CD4-positive, alpha-beta T cell treated with Interleukin-21 for 1 hour (primary cell): ENCODE measurements around the gene MYO1A.
A peak's percentile ranks its signal among the peaks of the same experiment; 100 is the strongest.
"Not testable (repeated sequence)": the region's sequence is repeated elsewhere in the genome, so short reads cannot be mapped to it uniquely, and the experiment has no call there.

Experiments
- DNase-seq: peaks from one replicate; pipeline ENCODE4 v3.0.0-alpha.2; 2020

The MYO1A gene

DNA sequence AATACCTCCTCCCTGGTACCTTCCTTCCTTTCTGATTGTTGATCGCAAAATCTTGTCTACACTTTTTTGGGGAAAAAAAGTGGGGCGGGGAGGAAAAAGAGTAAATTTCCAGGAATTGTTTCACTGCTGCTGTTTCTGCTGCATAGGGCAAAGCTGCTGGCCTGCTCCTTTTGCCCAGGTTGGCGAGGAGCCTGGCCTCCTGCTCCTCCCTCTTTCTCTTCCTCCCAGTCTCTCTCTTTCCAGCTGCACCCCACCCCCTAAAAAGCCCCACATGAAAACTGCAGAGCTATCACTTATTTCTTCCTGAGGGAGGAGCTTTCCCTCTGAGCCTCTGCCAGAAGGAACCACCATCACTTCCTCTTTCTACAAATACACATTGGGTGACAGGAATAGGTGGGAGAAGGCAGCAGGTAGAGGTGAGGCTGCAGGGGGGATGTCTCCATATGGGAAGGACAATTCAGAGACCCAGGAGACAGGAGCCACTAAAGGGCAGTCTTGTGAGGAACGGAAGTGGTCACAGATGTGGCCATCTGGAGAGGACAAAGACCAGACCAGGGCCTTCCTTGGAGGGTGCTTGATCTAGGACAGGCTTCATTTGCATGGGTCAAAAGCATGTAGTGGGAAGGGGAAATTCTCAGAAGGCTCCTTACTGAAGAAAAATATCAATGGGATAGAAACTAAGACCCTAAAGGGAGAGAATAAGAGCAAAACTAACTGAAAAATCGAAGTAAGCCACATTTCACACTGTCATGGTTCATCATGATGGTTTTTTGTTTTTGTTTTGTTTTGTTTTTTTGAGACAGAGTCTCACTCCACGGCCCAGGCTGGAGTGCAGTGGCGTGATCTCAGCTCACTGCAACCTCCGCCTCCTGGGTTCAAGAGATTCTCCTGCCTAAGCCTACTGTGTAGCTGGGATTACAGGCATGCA lies 58.3 kb downstream of the MYO1A start:
- DNase-seq, result no peak

DNA sequence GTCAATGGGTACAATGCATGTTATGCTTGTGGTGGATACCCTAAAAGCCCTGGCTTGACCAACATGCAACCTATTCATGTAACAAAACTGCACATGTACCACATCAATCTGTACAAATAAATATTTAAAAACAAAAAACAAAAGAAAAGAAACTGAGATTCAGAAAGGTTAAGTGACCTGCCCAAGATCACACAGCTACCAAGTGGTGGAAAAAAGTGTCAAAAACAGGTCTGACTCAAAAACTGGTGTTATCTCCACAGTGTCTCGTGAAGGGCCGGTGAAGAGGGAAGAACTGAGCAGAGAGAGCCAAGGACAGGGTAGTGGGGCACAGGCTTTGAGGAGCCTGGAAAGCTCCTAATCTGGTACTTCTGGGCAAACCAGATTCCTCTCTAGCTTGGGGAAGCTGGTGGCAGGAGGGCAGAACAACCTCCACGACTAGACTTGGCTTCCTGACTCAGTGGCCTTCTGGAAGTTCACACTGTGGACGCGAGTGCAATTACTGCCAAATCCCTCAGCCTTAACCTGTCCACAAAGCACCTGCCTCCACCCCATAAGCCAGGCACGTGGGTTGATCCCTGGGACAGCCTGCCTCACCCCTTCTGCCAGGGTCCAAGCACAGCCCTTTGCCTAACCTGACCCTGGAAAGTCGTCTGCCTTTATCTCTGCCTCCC lies 59.1 kb downstream of the MYO1A start:
- DNase-seq, result no peak

DNA sequence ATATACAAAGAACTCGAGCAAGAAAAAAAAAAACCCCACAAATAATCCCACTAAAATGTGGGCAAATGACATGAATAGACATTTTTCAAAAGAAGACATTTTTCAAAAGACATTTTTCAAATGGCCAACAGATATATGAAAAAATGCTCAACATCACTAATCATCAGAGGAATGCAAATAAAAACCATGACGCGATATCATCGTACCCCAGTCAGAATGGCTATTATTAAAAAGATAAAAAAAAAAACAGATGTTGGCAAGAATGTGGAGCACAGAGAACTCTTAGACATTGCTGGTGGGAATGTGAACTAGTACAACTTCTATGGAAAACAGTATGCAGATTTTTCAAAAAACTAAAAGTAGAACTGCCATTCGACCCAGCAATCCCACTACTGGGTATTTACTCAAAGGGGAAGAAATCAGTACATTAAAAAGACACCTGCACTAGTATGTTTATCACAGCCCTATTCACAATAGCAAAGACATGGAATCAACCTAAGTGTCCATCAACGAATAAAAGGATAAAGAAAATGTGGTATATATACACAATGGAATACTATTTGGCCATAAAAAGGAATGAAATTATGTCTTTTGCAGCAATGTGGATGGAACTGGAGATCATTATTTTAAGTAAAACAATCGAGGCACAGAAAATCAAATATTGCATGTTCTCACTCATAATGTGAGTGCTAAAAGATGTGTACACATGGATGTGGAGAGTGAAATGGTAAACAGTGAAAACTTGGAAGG lies 59.9 kb downstream of the MYO1A start:
- DNase-seq, result no peak

- DNase-seq, result no peak
Measured at GRCh38 chr12:56988207-56988739, 61.7 kb downstream of the MYO1A start.

GRCh38 chr12:56987551-56988053 lies 62.3 kb downstream of the MYO1A start:
- DNase-seq, result peak; percentile 71

DNA sequence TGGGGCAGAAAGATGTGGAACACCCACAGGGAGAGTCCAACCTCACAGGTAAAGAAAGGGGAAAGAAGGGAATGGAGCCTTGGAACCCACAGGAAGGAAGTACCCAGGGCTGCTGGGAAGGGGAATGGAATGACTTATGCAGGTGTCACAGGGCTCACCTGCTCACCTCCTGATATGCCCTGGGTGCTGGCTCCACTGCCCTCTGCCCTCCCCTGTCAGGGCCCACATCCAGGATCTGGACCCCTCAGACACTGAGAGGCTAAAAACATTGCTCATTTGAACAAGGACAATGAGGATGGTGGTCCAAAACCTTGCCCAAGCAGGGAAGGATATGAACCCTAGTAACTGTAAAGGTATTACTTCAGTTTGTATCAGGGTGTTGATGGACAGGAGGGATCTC lies 62.9 kb downstream of the MYO1A start:
- no peak for DNase-seq

GRCh38 chr12:56985714-56986113 lies 64.2 kb downstream of the MYO1A start:
- not testable (repeated sequence) for DNase-seq

- DNase-seq, result no peak
Measured at GRCh38 chr12:56983386-56983785, 66.5 kb downstream of the MYO1A start.

GRCh38 chr12:56982578-56983236 lies 67.2 kb downstream of the MYO1A start:
- DNase-seq, result not testable (repeated sequence)

- DNase-seq, result no peak
Measured at GRCh38 chr12:56980941-56981530, 68.9 kb downstream of the MYO1A start.

- no peak for DNase-seq
Measured at GRCh38 chr12:56980268-56980667, 69.7 kb downstream of the MYO1A start.

DNA sequence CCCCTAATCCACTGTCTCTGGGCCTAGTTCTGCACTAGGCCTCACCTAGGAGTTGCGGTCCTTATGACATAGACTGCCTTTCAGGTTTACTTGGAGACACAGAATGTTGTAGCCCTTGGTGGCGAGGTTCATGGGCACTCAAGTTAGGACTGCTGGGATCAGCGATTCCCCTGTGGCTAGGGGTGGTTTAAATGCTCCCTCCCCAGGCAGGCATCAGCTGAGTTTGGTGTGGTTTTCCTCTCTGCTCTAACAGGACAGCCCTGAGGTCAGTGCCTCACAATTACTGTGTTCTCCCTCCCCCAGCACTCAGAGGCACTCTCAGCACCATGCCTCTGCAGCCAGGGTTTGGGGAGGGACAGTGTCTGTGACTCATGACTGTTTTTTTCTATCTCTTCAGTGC lies 70.3 kb downstream of the MYO1A start:
- no peak for DNase-seq
